GM19328 (cell line): Measurements from ENCODE around the gene DMKN.
"Not testable (repeated sequence)": the region's sequence is repeated elsewhere in the genome, so short reads cannot be mapped to it uniquely, and the experiment has no call there.

ENCODE experiments used
- ATAC-seq: cut with Tn5 transposase; IDR thresholded peaks from one replicate; pipeline ENCODE4 v1.9.1; 2021; ENCODE audit warnings: mild to moderate bottlenecking, moderate library complexity; ENCODE audit not compliant: unreplicated experiment

DMKN gene

GRCh38 chr19:35501684-35502083 is 11.8 kb downstream of the DMKN start:
- no peak for ATAC-seq

GRCh38 chr19:35500611-35501010 is 12.8 kb downstream of the DMKN start:
- no peak for ATAC-seq

- ATAC-seq: no peak
Observed at GRCh38 chr19:35498984-35499527, 14.4 kb downstream of the DMKN start.

- ATAC-seq: no peak
Observed at GRCh38 chr19:35498220-35498619, 15.2 kb downstream of the DMKN start.

GRCh38 chr19:35497406-35497805 is 16.0 kb downstream of the DMKN start:
- no peak for ATAC-seq

GRCh38 chr19:35495107-35496064 is 18.1 kb downstream of the DMKN start:
- no peak for ATAC-seq

GRCh38 chr19:35493971-35494370 is 19.5 kb downstream of the DMKN start:
- no peak for ATAC-seq

- ATAC-seq: no peak
Observed at GRCh38 chr19:35491836-35492360, 21.6 kb downstream of the DMKN start.

GRCh38 chr19:35490364-35490763 is 23.1 kb downstream of the DMKN start, which contains the start of gene KRTDAP:
Gene KRTDAP (minus strand): TSS chr19:35490464. CDS start chr19:35490442, 22 bp downstream.
- ATAC-seq: no peak

GRCh38 chr19:35488677-35489076 is 24.8 kb downstream of the DMKN start:
- no peak for ATAC-seq

GRCh38 chr19:35487656-35488182 is 25.7 kb downstream of the DMKN start:
- ATAC-seq: no peak

GRCh38 chr19:35486268-35486708 is 27.2 kb downstream of the DMKN start:
- no peak for ATAC-seq

GRCh38 chr19:35484252-35485036 is 29.0 kb downstream of the DMKN start:
- no peak for ATAC-seq

- ATAC-seq: no peak
Observed at GRCh38 chr19:35483089-35483488, 30.4 kb downstream of the DMKN start.

- ATAC-seq: no peak
Observed at GRCh38 chr19:35478794-35479677, 34.4 kb downstream of the DMKN start.

GRCh38 chr19:35476149-35476548 is 37.3 kb downstream of the DMKN start:
- no peak for ATAC-seq

- ATAC-seq: not testable (repeated sequence)
Observed at GRCh38 chr19:35474594-35474993, 38.9 kb downstream of the DMKN start.

- no peak for ATAC-seq
Observed at GRCh38 chr19:35474104-35474503, 39.3 kb downstream of the DMKN start.

GRCh38 chr19:35471946-35472345 is 41.5 kb downstream of the DMKN start:
- ATAC-seq: no peak

GRCh38 chr19:35471075-35471474 is 42.4 kb downstream of the DMKN start:
- not testable (repeated sequence) for ATAC-seq
